ENCODE results near the gene DAAM2. TPM values are rescaled to one million over a fixed set of nuclear protein-coding genes. Genes with fewer than 3 reads are reported as not detected.

DAAM2 gene
- total and polyA plus RNA-seq, 4 donors: 1.9 to 17.0 (median 4.4) TPM

DNA sequence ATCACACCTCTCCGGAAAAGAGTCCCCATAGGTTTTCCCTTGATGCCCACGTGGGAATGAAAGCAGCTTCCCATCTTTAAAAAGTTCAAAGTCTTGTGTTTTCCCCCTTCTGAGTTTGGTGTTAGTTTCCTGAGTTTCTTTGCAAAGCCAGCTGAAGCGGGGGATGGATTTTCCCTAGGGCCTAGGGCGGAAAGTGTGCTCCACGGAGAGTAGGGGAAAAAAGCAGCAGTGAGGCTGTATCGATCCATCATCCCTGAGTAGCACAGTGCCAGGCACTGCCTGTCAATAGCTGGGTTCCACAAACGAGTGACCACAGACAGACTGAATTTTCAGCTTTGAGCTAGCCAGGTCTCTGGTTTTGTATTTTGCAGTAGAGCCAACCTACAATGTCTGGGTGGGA lies 1.3 kb downstream of the DAAM2 start:
- no peaks in the 10 kb centered on the region for H3K36me3 ChIP-seq (ENCODE audit: control insufficient read depth in 4 of 4, insufficient read depth in 3 of 4, low read depth in 1 of 4, low read length in 3 of 4)
- H3K4me3 ChIP-seq (ENCODE audit: low read depth in 1 of 3, low read length in 3 of 3): peak overlapping the region in 1 of 3 donors; percentile 75
- H3K9ac ChIP-seq (ENCODE audit: low read depth in 1 of 2, low read length in 2 of 2): peak overlapping the region in 1 of 2 donors; percentile 21
- 70% methylated on average over 7 of the region's 7 CpGs for WGBS
- TF ChIP-seq, protein P1, sequence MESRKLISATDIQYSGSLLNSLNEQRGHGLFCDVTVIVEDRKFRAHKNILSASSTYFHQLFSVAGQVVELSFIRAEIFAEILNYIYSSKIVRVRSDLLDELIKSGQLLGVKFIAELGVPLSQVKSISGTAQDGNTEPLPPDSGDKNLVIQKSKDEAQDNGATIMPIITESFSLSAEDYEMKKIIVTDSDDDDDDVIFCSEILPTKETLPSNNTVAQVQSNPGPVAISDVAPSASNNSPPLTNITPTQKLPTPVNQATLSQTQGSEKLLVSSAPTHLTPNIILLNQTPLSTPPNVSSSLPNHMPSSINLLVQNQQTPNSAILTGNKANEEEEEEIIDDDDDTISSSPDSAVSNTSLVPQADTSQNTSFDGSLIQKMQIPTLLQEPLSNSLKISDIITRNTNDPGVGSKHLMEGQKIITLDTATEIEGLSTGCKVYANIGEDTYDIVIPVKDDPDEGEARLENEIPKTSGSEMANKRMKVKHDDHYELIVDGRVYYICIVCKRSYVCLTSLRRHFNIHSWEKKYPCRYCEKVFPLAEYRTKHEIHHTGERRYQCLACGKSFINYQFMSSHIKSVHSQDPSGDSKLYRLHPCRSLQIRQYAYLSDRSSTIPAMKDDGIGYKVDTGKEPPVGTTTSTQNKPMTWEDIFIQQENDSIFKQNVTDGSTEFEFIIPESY (IDR thresholded peaks at IDR 0.05): no peak
- TF ChIP-seq FOXA1 (IDR thresholded peaks at IDR 0.05): no peak
- TF ChIP-seq NR2F2 (IDR thresholded peaks at IDR 0.05): no peak
- TF ChIP-seq YY1 (IDR thresholded peaks at IDR 0.05): no peak
- no peak for TF ChIP-seq TAF1 (conservative IDR thresholded peaks at IDR 0.05)
- no peak for TF ChIP-seq HNF4G (IDR thresholded peaks at IDR 0.05)
- TF ChIP-seq, protein P2, sequence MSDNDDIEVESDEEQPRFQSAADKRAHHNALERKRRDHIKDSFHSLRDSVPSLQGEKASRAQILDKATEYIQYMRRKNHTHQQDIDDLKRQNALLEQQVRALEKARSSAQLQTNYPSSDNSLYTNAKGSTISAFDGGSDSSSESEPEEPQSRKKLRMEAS (IDR thresholded peaks at IDR 0.05): no peak
- no peak for TF ChIP-seq GABPA (IDR thresholded peaks at IDR 0.05 in 1 of 2, conservative IDR thresholded peaks at IDR 0.05 in 1 of 2)
- no peak for TF ChIP-seq RAD21 (IDR thresholded peaks at IDR 0.05)
- TF ChIP-seq JUND (IDR thresholded peaks at IDR 0.05): no peak
- TF ChIP-seq REST (IDR thresholded peaks at IDR 0.05): no peak
- no peak for TF ChIP-seq FOXA2 (IDR thresholded peaks at IDR 0.05)
- H3K27me3 ChIP-seq (ENCODE audit: control insufficient read depth in 4 of 4, insufficient read depth in 4 of 4, low read length in 3 of 4): no peaks in the 10 kb centered on the region
- DNase-seq (ENCODE audit: low spot score): no peak
- no peaks in the 10 kb centered on the region for H3K9me3 ChIP-seq (ENCODE audit: control insufficient read depth in 4 of 4, low read length in 3 of 4)
- H3K27ac ChIP-seq (ENCODE audit: low read depth in 1 of 2, low read length in 2 of 2): no peak overlapping the region
- peaks cover 2 to 14% (median 9%) of the 10 kb centered on the region in 4 donors for H3K4me1 ChIP-seq (ENCODE audit: control insufficient read depth in 4 of 4, insufficient read depth in 4 of 4, low read length in 3 of 4)

DNA sequence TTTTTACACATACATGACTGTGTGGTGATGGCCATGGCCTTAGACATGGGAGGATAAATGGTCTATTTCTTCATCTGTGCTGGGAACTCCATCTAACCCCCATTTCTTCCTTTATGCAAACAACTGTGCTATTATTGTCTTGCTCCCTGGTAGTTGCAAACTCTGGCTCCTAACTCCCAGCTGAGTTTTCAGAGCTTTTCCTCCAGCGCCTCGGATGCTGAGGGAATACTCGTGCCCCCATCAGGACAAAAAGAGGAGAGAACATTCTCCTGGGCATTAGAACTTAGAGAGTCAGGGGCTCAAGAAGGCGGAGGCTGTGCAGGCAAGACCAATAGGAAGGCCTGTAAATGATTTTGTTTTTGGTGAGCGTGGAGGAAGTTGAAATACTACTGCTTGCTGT lies 2.1 kb downstream of the DAAM2 start:
- H3K9ac ChIP-seq (ENCODE audit: low read depth in 1 of 2, low read length in 2 of 2): no peak overlapping the region
- H3K36me3 ChIP-seq (ENCODE audit: control insufficient read depth in 4 of 4, insufficient read depth in 3 of 4, low read depth in 1 of 4, low read length in 3 of 4): no peaks in the 10 kb centered on the region
- no peak overlapping the region for H3K4me3 ChIP-seq (ENCODE audit: low read depth in 1 of 3, low read length in 3 of 3)
- WGBS: 63% methylated on average over 5 of the region's 5 CpGs
- H3K9me3 ChIP-seq (ENCODE audit: control insufficient read depth in 4 of 4, low read length in 3 of 4): no peaks in the 10 kb centered on the region
- DNase-seq (ENCODE audit: low spot score): no peak
- no peaks in the 10 kb centered on the region for H3K27me3 ChIP-seq (ENCODE audit: control insufficient read depth in 4 of 4, insufficient read depth in 4 of 4, low read length in 3 of 4)
- H3K4me1 ChIP-seq (ENCODE audit: control insufficient read depth in 4 of 4, insufficient read depth in 4 of 4, low read length in 3 of 4): peaks cover 2 to 14% (median 9%) of the 10 kb centered on the region in 4 donors
- no peak overlapping the region for H3K27ac ChIP-seq (ENCODE audit: low read depth in 1 of 2, low read length in 2 of 2)
- no peak for TF ChIP-seq NR2F2 (IDR thresholded peaks at IDR 0.05)
- TF ChIP-seq, protein P1 (IDR thresholded peaks at IDR 0.05): no peak
- peak in 1 of 2 donors; percentile 32 for TF ChIP-seq RAD21 (IDR thresholded peaks at IDR 0.05)
- no peak for TF ChIP-seq EGR1 (IDR thresholded peaks at IDR 0.05; ENCODE audit: low read depth in 2 of 2)
- TF ChIP-seq JUND (IDR thresholded peaks at IDR 0.05): no peak
- no peak for TF ChIP-seq RXRA (IDR thresholded peaks at IDR 0.05)

Measured in liver (tissue), 9 donors.